HepG2 (cell line): ENCODE results near the gene PCDHGA6. TPM values are rescaled to one million over a fixed set of nuclear protein-coding genes. Genes with fewer than 3 reads are reported as not detected.

Source experiments
- ATAC-seq: fragments of 200-7000 bp; cut with Tn5 transposase; 3 replicates; pipeline ENCODE4 v1.9.1; 2020; ENCODE audit warnings: mild to moderate bottlenecking, moderate library complexity
- BruUV-seq: library from RNA; stranded (reverse); fragments of 400-500 nt; replicated peaks from 2 replicates; lab custom pipeline; 2021; lab: Mats Ljungman, UMichigan
- CTCF ChIA-PET: fragments of 300-600 bp; formaldehyde crosslinking; extraction: SDS; loops from one replicate; lab custom pipeline; 2021; ENCODE audit warnings: low total read pairs, inconsistent platforms, low intra/inter-chr PET ratio; lab: Yijun Ruan, JAX
- POLR2A ChIA-PET: fragments of 350-600 bp; sonication (Branson Sonifier 250); formaldehyde crosslinking; loops from one replicate; lab custom pipeline; 2020; ENCODE audit warnings: antibody characterized with exemption, inconsistent platforms; lab: Yijun Ruan, JAX
- DNase-seq: peaks from one replicate; pipeline ENCODE4 v3.0.0-alpha.2; 2015; ENCODE audit warnings: low spot score
- FAIRE-seq: peaks from 3 replicates; lab custom pipeline; 2011; peaks lifted over from hg19 to GRCh38; lab: Jason Lieb, UNC
- H2AFZ ChIP-seq: one replicate; pipeline ENCODE4 v1.6.1; 2011; ENCODE audit warnings: low read length, inconsistent platforms
- H3K27ac ChIP-seq: fragments of 300-600 bp; 3 replicates; pipeline ENCODE4 v1.8.0; 2011; ENCODE audit warnings: mixed run types, mild to moderate bottlenecking, mixed read lengths, low read length, inconsistent platforms; ENCODE audit not compliant: insufficient read depth; ENCODE audit errors: extremely low read length
- H3K27me3 ChIP-seq, 2 experiments: fragments of 200-600 bp in 1 of 2; 2 replicates in 1 of 2; 3 replicates in 1 of 2; pipeline versions ENCODE4 v1.6.0 to v1.8.0; 2011; ENCODE audit warnings: low read length in 2 of 2, mild to moderate bottlenecking in 2 of 2, moderate library complexity in 2 of 2, inconsistent platforms in 1 of 2; ENCODE audit not compliant: insufficient read depth in 2 of 2, control insufficient read depth in 1 of 2
- H3K36me3 ChIP-seq, 2 experiments: fragments of 200-600 bp in 1 of 2; replicated peaks in 1 of 2; 2 replicates in 1 of 2; 3 replicates in 1 of 2; pipeline versions ENCODE4 v1.5.1 to v1.8.0; 2011; ENCODE audit warnings: low read length in 2 of 2, inconsistent platforms in 1 of 2; ENCODE audit not compliant: insufficient read depth in 2 of 2, control insufficient read depth in 1 of 2
- H3K4me1 ChIP-seq: 2 replicates; pipeline ENCODE4 v1.5.1; 2012; ENCODE audit warnings: low read length, inconsistent platforms; ENCODE audit not compliant: insufficient read depth
- H3K4me2 ChIP-seq: 2 replicates; pipeline ENCODE4 v1.6.0; 2011; ENCODE audit warnings: low read depth, low read length, inconsistent platforms
- H3K4me3 ChIP-seq, 3 experiments: fragments of 200-600 bp in 1 of 3; sonication (generic), shearing (Covaris generic) in 1 of 3; replicated peaks in 1 of 3; 2 replicates each; pipeline ENCODE4 v1.5.1; 2011 to 2016; ENCODE audit warnings: low read length in 3 of 3, inconsistent platforms in 2 of 3, low read depth in 2 of 3, mild to moderate bottlenecking in 2 of 3, control low read depth in 1 of 3, mixed read lengths in 1 of 3; ENCODE audit not compliant: insufficient read depth in 1 of 3
- H3K79me2 ChIP-seq: one replicate; pipeline ENCODE4 v1.6.1; 2011; ENCODE audit warnings: low read length, inconsistent platforms; ENCODE audit not compliant: insufficient read depth
- H3K9ac ChIP-seq: 2 replicates; pipeline ENCODE4 v1.6.0; 2011; ENCODE audit warnings: mild to moderate bottlenecking, low read depth, low read length, inconsistent platforms; ENCODE audit not compliant: insufficient read depth
- H3K9me3 ChIP-seq: 2 replicates; pipeline ENCODE4 v1.5.1; 2012; ENCODE audit warnings: mild to moderate bottlenecking, low read length
- H4K20me1 ChIP-seq: 2 replicates; pipeline ENCODE4 v1.6.0; 2011; ENCODE audit warnings: inconsistent platforms, mild to moderate bottlenecking, low read length, moderate library complexity; ENCODE audit not compliant: insufficient read depth
- EZH2 ChIP-seq: conservative IDR thresholded peaks from 2 replicates; pipeline ENCODE4 v1.6.1; 2012; ENCODE audit warnings: mild to moderate bottlenecking, low read depth, low read length, moderate library complexity
- FOXK2 ChIP-seq: fragments of 450-650 bp; IDR thresholded peaks from 2 replicates; pipeline ENCODE4 v1.6.1; 2016
- MEIS1 ChIP-seq: sonication (generic); formaldehyde crosslinking; IDR thresholded peaks from 2 replicates; pipeline ENCODE4 v1.9.0; 2021; ENCODE audit warnings: mild to moderate bottlenecking, missing genetic modification reagents, moderate library complexity, borderline replicate concordance
- MEIS2 ChIP-seq: sonication (generic); formaldehyde crosslinking; IDR thresholded peaks from 2 replicates; pipeline ENCODE4 v1.9.0; 2021; ENCODE audit warnings: mild to moderate bottlenecking, missing genetic modification reagents
- NFYB ChIP-seq: sonication (generic); formaldehyde crosslinking; IDR thresholded peaks from 2 replicates; pipeline ENCODE4 v1.4.0; 2020; ENCODE audit warnings: missing genetic modification reagents
- SRF ChIP-seq: IDR thresholded peaks from 2 replicates; pipeline ENCODE4 v1.6.1; 2011; ENCODE audit warnings: mild to moderate bottlenecking, low read depth, low read length, moderate library complexity
- SRY ChIP-seq: sonication (generic); formaldehyde crosslinking; IDR thresholded peaks from 2 replicates; pipeline ENCODE4 v1.8.0; 2022; ENCODE audit warnings: mild to moderate bottlenecking, missing genetic modification reagents
- ZBTB8A ChIP-seq: sonication (generic); formaldehyde crosslinking; IDR thresholded peaks from 2 replicates; pipeline ENCODE4 v1.4.0; 2020; ENCODE audit warnings: mild to moderate bottlenecking, low read depth, missing genetic modification reagents, borderline replicate concordance
- ZNF235 ChIP-seq: sonication (generic); formaldehyde crosslinking; IDR thresholded peaks from 2 replicates; pipeline ENCODE4 v1.8.1; 2023; ENCODE audit warnings: mild to moderate bottlenecking, missing genetic modification reagents, borderline replicate concordance
- ZNF441 ChIP-seq: sonication (generic); formaldehyde crosslinking; IDR thresholded peaks from 2 replicates; pipeline ENCODE4 v1.7.0; 2021; ENCODE audit warnings: missing genetic modification reagents, borderline replicate concordance
- WGBS: methylation state at CpG from one replicate; pipeline ENCODE4 v1.1.6; 2017; ENCODE audit warnings: low lambda C conversion rate; 5-methylcytosine and 5-hydroxymethylcytosine counted together
- in situ Hi-C: cut with HindIII; loops from 2 replicates; pipeline ENCODE4 v1.10.0; 2017; ENCODE audit warnings: low pct_unique_long_range_greater_than_20kb; ENCODE audit not compliant: extremely low pct_ligation_motif_present
- intact Hi-C: fragments of 100-400 bp; cut with micrococcal nuclease; formaldehyde crosslinking; loops from one replicate; pipeline ENCODE4 v1.10.0; 2022; ENCODE audit not compliant: unreplicated experiment
- polyA plus RNA-seq, 8 experiments: library from polyadenylated mRNA; depleted of rRNA in 3 of 8; stranded (reverse) in 7 of 8; unstranded in 1 of 8; fragments of >200 nt; fragmentation: Illumina TruSeq in 4 of 8; extraction: Trizol in 4 of 8; gene quantifications; 2 replicates each; pipeline versions ENCODE4 v1.2.1 to v1.2.3, GENCODE V29; 2011 to 2016; ENCODE audit warnings: low read depth in 4 of 8, missing spikeins in 1 of 8, mixed read lengths in 1 of 8; ENCODE audit not compliant: insufficient read depth in 1 of 8
- total RNA-seq, 5 experiments: library from RNA; depleted of rRNA; stranded (reverse); fragments of >200 nt; fragmentation: Illumina TruSeq; extraction: Trizol; gene quantifications; 2 replicates each; pipeline ENCODE4 v1.2.3, GENCODE V29; 2016; ENCODE audit warnings: low read depth in 1 of 5
- TF ChIP-seq, protein P1 (sequence below): sonication (generic); formaldehyde crosslinking; IDR thresholded peaks from 2 replicates; pipeline ENCODE4 v1.4.0; 2020; ENCODE audit warnings: missing genetic modification reagents
- TF ChIP-seq, protein P2 (sequence below): IDR thresholded peaks from 2 replicates; pipeline ENCODE4 v1.6.1; 2012; ENCODE audit warnings: low read length, improper control_type of control experiment
- TF ChIP-seq, protein P3 (sequence below): sonication (generic); formaldehyde crosslinking; IDR thresholded peaks from 2 replicates; pipeline ENCODE4 v1.5.0; 2020; ENCODE audit warnings: missing genetic modification reagents
- TF ChIP-seq, protein P4 (sequence below): sonication (generic); formaldehyde crosslinking; conservative IDR thresholded peaks from 2 replicates; pipeline ENCODE4 v1.8.1; 2023; ENCODE audit warnings: missing genetic modification reagents
- TF ChIP-seq, protein P5 (sequence below): sonication (generic); formaldehyde crosslinking; IDR thresholded peaks from 2 replicates; pipeline ENCODE4 v1.8.0; 2022; ENCODE audit warnings: missing genetic modification reagents, mild to moderate bottlenecking, inconsistent platforms, borderline replicate concordance

The PCDHGA6 gene
- total and polyA plus RNA-seq, 2 of the 13 experiments (the other 11 are each of a cell fraction or from before 2014, with no cell fraction given), result 0.33 to 0.51 TPM

DNA sequence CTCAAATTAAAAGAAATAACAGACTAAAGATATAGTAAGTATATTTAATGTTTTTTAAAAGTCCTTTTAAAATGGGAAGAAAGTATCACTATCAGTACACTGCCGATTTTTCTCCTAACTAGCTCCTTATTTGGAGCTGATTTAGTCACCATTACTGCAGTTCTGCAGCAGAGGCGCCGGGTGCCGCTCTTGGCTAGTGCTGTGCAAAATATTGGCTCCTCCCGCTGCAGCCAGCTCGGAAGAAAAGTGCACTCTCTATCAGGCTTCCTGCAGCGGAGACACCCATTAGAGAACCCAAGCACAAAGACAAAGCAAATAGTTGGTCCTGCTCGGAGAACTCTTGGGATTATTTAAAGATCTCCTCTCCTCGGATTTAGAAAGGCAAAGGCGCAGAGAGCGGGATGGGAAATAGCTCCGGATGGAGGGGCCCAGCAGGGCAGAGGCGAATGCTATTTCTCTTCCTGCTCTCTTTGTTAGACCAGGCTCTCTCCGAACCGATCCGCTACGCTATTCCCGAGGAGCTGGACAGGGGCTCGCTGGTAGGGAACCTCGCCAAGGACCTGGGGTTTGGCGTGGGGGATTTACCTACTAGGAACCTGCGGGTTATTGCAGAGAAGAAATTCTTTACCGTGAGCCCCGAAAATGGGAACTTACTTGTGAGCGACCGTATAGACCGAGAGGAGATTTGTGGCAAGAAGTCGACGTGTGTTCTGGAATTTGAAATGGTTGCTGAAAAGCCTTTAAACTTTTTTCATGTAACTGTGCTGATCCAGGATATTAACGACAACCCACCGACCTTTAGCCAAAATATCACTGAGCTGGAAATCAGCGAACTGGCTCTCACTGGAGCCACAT, 3.5 kb upstream of the PCDHGA6 start, which contains the start of gene PCDHGB3:
Gene PCDHGB3 (plus strand): TSS at position 249 of the 855 bp plus-strand sequence. CDS start 153 bp downstream, at position 402.
- H3K27me3 ChIP-seq, result no peaks in the 10 kb centered on the region
- no peaks in the 10 kb centered on the region for H3K79me2 ChIP-seq
- intact Hi-C loops, result no loop called here
- H3K27ac ChIP-seq, result no peak within 1 kb of the TSS
- BruUV-seq, result no TSS peak
- DNase-seq, result no peak
- POLR2A ChIA-PET, result no interaction called here
- ATAC-seq, result no peak
- in situ Hi-C loops, result no loop called here
- no peak for FAIRE-seq
- no peak within 1 kb of the TSS for H3K9ac ChIP-seq
- no peak within 1 kb of the TSS for H3K4me3 ChIP-seq
- no peak within 1 kb of the TSS for H2AFZ ChIP-seq
- CTCF ChIA-PET, result no interaction called here
- no peak within 1 kb of the TSS for H3K4me2 ChIP-seq
- H4K20me1 ChIP-seq, result no peaks in the 10 kb centered on the region
- WGBS, result 67% methylated on average over 32 of the region's 32 CpGs
- no peaks in the 10 kb centered on the region for H3K4me1 ChIP-seq
- H3K9me3 ChIP-seq, result peaks cover 56% of the 10 kb centered on the region
- H3K36me3 ChIP-seq, result no peaks in the 10 kb centered on the region
- TF ChIP-seq, protein P1, sequence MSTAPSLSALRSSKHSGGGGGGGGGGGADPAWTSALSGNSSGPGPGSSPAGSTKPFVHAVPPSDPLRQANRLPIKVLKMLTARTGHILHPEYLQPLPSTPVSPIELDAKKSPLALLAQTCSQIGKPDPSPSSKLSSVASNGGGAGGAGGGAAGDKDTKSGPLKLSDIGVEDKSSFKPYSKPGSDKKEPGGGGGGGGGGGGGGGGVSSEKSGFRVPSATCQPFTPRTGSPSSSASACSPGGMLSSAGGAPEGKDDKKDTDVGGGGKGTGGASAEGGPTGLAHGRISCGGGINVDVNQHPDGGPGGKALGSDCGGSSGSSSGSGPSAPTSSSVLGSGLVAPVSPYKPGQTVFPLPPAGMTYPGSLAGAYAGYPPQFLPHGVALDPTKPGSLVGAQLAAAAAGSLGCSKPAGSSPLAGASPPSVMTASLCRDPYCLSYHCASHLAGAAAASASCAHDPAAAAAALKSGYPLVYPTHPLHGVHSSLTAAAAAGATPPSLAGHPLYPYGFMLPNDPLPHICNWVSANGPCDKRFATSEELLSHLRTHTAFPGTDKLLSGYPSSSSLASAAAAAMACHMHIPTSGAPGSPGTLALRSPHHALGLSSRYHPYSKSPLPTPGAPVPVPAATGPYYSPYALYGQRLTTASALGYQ (CRISPR knock-in tag), result no peak
- TF ChIP-seq, protein P2, sequence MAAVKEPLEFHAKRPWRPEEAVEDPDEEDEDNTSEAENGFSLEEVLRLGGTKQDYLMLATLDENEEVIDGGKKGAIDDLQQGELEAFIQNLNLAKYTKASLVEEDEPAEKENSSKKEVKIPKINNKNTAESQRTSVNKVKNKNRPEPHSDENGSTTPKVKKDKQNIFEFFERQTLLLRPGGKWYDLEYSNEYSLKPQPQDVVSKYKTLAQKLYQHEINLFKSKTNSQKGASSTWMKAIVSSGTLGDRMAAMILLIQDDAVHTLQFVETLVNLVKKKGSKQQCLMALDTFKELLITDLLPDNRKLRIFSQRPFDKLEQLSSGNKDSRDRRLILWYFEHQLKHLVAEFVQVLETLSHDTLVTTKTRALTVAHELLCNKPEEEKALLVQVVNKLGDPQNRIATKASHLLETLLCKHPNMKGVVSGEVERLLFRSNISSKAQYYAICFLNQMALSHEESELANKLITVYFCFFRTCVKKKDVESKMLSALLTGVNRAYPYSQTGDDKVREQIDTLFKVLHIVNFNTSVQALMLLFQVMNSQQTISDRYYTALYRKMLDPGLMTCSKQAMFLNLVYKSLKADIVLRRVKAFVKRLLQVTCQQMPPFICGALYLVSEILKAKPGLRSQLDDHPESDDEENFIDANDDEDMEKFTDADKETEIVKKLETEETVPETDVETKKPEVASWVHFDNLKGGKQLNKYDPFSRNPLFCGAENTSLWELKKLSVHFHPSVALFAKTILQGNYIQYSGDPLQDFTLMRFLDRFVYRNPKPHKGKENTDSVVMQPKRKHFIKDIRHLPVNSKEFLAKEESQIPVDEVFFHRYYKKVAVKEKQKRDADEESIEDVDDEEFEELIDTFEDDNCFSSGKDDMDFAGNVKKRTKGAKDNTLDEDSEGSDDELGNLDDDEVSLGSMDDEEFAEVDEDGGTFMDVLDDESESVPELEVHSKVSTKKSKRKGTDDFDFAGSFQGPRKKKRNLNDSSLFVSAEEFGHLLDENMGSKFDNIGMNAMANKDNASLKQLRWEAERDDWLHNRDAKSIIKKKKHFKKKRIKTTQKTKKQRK, result no peak
- TF ChIP-seq MEIS2 (CRISPR knock-in tag) (no peak), EZH2 (no peak), NFYB (CRISPR knock-in tag) (no peak), SRF (no peak), ZNF235 (no peak), FOXK2 (no peak), SRY (CRISPR knock-in tag) (no peak), ZNF441 (no peak), MEIS1 (CRISPR knock-in tag) (no peak), ZBTB8A (no peak)
- TF ChIP-seq, protein P3, sequence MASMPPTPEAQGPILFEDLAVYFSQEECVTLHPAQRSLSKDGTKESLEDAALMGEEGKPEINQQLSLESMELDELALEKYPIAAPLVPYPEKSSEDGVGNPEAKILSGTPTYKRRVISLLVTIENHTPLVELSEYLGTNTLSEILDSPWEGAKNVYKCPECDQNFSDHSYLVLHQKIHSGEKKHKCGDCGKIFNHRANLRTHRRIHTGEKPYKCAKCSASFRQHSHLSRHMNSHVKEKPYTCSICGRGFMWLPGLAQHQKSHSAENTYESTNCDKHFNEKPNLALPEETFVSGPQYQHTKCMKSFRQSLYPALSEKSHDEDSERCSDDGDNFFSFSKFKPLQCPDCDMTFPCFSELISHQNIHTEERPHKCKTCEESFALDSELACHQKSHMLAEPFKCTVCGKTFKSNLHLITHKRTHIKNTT (CRISPR knock-in tag), result no peak
- TF ChIP-seq, protein P4, sequence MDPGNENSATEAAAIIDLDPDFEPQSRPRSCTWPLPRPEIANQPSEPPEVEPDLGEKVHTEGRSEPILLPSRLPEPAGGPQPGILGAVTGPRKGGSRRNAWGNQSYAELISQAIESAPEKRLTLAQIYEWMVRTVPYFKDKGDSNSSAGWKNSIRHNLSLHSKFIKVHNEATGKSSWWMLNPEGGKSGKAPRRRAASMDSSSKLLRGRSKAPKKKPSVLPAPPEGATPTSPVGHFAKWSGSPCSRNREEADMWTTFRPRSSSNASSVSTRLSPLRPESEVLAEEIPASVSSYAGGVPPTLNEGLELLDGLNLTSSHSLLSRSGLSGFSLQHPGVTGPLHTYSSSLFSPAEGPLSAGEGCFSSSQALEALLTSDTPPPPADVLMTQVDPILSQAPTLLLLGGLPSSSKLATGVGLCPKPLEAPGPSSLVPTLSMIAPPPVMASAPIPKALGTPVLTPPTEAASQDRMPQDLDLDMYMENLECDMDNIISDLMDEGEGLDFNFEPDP, result no peak
- TF ChIP-seq, protein P5, sequence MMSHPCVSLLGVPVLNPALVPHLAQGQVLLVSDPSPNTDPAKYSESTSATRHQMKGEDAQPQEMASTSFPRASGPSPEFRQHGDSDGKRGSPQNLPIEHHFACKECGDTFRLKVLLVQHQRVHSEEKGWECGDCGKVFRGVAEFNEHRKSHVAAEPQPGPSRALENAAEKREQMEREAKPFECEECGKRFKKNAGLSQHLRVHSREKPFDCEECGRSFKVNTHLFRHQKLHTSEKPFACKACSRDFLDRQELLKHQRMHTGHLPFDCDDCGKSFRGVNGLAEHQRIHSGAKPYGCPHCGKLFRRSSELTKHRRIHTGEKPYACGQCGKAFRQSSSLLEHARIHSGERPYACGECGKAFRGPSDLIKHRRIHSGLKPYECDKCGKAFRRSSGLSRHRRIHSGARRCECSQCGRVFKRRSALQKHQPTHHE (CRISPR knock-in tag), result no peak
